Middle frontal gyrus (tissue), 1 donor: Measurements from ENCODE around the gene FRS3.

ENCODE experiments used
- DNase-seq: peaks from one replicate; pipeline ENCODE4 v3.0.0-alpha.2; 2015; ENCODE audit warnings: low spot score; ENCODE audit errors: extremely low spot score

FRS3 gene

GRCh38 chr6:41728954-41729353 lies 50.7 kb downstream of the FRS3 start:
- DNase-seq, result no peak

DNA sequence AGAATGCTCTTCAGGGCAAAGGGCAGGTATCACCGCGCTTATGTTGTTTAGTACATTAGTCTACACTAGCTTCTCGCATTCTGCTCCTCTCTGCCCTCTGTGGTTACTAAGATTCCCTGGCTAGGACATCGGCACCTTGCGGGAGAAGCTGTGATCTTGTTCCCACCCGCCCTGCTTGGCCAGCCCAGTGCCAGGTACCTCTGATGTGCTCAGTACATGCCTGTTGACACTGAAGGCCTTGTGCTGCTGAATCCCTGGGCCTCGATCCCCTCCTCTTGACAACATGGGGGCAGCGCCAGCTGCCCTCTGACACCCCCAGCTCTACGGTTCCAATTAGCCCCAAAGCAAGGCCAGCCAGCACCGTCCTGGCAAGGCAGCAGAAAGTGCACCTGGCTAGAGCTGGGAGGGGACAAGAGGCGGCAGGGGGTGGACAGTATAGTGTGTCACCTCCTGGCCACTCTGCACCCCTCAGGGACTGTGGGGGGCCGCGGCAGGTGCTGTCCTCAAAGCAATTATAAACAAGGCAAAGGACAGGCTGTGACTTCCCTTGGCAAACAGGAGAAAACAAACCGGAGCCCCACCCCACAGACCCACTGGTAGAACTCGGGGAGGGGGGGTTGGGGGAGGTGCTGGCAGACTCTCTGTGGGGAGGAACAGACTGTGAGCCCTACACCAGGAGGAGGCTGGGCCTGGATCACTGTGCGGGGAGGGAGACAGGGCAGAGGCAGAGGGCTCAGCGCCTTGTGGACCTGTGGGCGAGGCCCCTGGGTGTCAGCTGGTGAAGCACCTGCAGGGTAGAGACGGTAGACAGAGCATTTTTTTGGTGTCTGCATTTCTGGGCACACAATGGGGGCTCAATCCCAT lies 51.4 kb downstream of the FRS3 start:
- no peak for DNase-seq

GRCh38 chr6:41727705-41728072 lies 52.0 kb downstream of the FRS3 start:
- no peak for DNase-seq

GRCh38 chr6:41726876-41727275 lies 52.8 kb downstream of the FRS3 start:
- no peak for DNase-seq

DNA sequence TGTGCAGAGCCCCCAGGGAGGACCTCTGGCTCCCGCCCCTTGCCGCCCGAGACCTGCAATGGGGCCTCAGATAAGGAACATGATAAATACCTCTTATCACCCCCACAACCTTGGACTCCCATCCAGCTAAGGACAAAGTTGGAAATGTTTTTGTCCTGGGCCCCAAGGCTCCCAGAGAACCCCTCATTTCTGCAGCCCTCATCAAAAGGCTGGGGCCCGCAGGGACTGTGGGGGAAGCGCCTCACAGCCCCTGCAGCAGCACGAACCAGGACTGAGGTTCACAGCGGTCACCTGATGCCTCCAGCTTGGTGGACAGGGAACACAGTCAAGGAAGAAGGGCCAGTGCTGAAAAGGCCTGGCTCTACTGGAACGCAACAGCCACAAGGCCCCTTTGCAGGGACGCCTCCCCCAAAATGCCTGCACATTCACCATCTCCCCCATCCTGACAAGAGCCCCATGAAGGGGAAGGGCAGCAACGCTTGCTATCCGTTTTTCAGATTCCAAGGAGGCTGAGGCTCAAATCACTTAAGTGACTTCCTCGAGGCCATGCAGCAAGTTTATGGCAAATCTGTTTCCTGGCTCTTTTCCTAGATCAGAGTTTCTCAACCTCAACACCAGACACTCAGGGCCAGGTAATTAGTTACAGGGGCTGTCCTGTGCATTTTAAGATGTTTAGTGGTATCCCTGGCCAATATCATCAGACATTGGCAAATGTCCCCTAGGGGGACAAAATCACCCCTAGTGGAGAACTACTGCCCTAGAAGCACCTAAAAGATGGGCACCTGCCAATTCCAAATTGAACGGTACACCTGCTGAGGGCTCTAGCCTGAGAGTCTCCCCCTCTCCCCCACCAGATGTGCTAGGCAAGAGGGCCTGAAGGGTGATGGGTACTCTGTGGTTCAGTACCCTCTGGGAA lies 54.9 kb downstream of the FRS3 start:
- DNase-seq, result no peak

DNA sequence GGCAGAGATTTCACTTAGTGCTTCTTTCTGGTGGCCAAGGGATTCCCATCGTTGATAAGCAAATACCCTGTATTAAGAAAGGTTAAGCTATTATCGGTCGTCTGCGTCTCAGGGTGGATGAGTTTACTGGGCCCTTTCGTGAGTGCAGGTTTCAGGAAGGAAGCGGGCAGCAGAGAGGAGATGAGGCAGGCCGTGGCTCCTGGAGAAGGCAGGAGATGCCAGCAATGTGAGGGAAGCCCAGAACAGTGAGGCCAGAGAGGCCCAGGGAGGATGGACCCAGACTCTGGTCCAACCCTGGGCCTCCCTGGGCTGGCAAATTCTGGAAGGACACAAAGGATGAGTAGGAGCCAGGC lies 55.5 kb downstream of the FRS3 start:
- no peak for DNase-seq

DNA sequence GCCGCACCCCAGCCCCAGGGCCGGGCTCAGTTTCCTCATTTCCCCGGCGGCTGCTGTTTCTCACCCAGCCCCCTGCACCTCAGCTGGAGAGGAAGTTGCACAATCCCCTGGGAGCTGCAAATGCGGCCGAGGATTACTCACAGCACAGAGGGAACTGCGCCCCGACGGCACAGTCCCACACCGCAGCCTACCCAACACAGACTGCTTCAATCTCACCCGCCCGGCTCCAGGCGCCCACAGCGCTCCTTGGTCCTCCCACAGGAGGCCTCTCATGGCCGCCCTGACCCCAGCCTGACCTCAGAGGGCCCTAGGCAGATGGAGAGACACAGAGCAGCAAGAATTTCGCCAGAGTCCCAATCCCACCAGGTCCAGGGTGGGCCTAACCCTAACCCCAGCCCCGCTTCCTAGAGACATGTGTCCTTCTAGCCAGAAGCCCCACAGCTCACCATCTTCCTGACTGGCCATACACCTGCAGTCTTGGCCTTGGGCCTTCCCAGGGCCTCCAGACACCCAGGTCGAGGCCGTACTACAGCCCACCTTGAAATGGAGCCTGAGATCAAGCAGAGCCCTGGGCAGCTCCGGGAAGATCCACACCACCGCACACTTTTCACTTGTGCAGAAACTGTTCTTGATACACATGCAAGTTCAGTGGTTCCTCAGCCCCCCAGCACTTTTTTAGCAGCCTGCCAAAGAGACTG lies 56.0 kb downstream of the FRS3 start:
- DNase-seq, result no peak

GRCh38 chr6:41722969-41723529 lies 56.7 kb downstream of the FRS3 start:
- DNase-seq, result no peak

DNA sequence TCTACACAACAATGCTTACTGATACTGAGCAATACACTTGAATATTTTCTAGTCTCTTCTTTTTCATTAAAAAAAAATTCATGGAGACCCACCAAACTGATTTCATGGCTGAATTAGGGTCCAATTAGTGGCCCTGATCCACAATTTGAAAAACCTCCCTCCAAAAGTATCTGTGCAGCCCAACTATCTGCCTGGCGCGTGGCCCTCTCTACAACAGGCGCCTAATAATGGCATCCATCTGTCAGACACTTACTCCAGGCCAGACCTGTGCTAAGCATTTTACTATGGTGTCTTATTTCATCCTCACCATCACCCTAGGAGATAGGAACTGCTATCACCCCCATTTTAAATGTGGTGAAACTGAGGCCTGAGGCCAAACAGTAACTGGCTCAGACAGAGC lies 58.3 kb downstream of the FRS3 start:
- DNase-seq, result no peak

DNA sequence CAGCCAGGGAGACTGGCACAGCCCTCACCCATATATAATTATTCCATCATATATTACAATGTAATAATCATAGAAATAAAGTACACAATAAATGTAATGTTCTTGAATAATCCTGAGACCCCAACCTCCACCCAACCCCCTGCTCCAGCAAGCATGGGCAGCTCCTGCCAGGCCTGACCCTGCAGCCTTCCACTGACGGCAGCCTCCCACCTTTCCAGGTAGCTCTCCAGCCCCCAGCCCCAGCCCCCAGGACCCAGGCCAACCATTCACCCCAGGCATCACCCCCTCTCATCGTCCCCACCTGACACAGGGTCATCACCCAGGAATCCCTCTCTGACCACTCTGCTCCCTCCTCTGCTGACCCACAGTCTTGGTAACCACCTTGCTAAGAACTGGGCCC lies 58.9 kb downstream of the FRS3 start:
- DNase-seq, result no peak

GRCh38 chr6:41720262-41720620 lies 59.5 kb downstream of the FRS3 start:
- DNase-seq, result no peak
